ENCODE results near the gene GNAZ. TPM values are rescaled to one million over a fixed set of nuclear protein-coding genes. Genes with fewer than 3 reads are reported as not detected.

The GNAZ gene
- polyA plus RNA-seq, 1 donor (not counting 4 experiments of a cell fraction or from before 2014, with no cell fraction given), result 0.03 TPM

GRCh38 chr22:23077627-23078461, 7.5 kb downstream of the GNAZ start:
- Histone ChIP-seq H4K20me1 (ENCODE audit: control insufficient read depth, extremely low read depth, insufficient read depth, low read length) (no peaks in the 10 kb centered on the region), H3K4me2 (ENCODE audit: control insufficient read depth, extremely low read depth, insufficient read depth, low read depth, low read length) (no peak overlapping the region), H3K4me1 (ENCODE audit: control insufficient read depth, extremely low read depth, insufficient read depth, low read length) (no peaks in the 10 kb centered on the region), H2AFZ (ENCODE audit: control insufficient read depth, low read length) (no peak overlapping the region), H3K27ac (ENCODE audit: control insufficient read depth, insufficient read depth, low read length) (no peak overlapping the region), H3K4me3 (ENCODE audit: control insufficient read depth in 2 of 3, extremely low read depth in 1 of 3, insufficient read depth in 2 of 3, low read depth in 1 of 3, low read length in 3 of 3) (no peak overlapping the region), H3K9me3 (ENCODE audit: control insufficient read depth, low read depth, low read length) (no peaks in the 10 kb centered on the region), H3K9me1 (ENCODE audit: control insufficient read depth, extremely low read depth, insufficient read depth, low read length) (no peaks in the 10 kb centered on the region), H3K36me3 (ENCODE audit: control insufficient read depth in 2 of 2, extremely low read depth in 1 of 2, insufficient read depth in 2 of 2, low read length in 2 of 2) (no peaks in the 10 kb centered on the region), H3K27me3 (ENCODE audit: control insufficient read depth, extremely low read depth, insufficient read depth, low read length) (peaks cover 11% of the 10 kb centered on the region), H3K9ac (ENCODE audit: control insufficient read depth, extremely low read depth, insufficient read depth, low read length) (no peak overlapping the region), H3K79me2 (ENCODE audit: control insufficient read depth, insufficient read depth, low read length) (no peaks in the 10 kb centered on the region)
- FAIRE-seq (no peak), DNase-seq (ENCODE audit: low read depth, low spot score) (no peak)
- no peak for TF ChIP-seq CTCF (optimal IDR thresholded peaks at IDR 0.05 in 1 of 3, IDR thresholded peaks at IDR 0.05 in 1 of 3, conservative IDR thresholded peaks at IDR 0.05 in 1 of 3; ENCODE audit: extremely low read depth in 1 of 3, insufficient read depth in 2 of 3, low read length in 3 of 3)
- TF ChIP-seq EZH2 (IDR thresholded peaks at IDR 0.05; ENCODE audit: low read length), result no peak
- dilution Hi-C loops (cut with MboI; ENCODE audit: extremely low pct_ligation_motif_present, low sequenced_read_pairs), result no loop called here

DNA sequence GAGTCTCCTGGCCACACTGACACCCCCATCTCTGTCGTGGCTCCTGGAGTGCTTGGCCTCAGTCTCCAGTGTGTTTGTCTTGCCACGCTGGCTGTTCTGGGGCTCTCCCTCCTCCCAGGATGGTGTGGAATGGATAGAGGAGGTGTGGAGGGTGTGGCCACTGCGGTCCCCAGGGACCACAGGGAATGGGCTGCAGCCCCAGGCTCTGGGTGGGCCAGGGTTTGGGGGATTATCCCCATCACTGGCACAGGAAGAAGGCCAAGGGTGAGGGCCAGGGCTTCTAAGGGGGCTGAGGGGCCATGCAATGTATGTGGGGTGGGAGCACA, 8.1 kb downstream of the GNAZ start:
- Histone ChIP-seq H3K9ac (ENCODE audit: control insufficient read depth, extremely low read depth, insufficient read depth, low read length) (no peak overlapping the region), H3K4me1 (ENCODE audit: control insufficient read depth, extremely low read depth, insufficient read depth, low read length) (no peaks in the 10 kb centered on the region), H3K79me2 (ENCODE audit: control insufficient read depth, insufficient read depth, low read length) (no peaks in the 10 kb centered on the region), H4K20me1 (ENCODE audit: control insufficient read depth, extremely low read depth, insufficient read depth, low read length) (no peaks in the 10 kb centered on the region), H3K27me3 (ENCODE audit: control insufficient read depth, extremely low read depth, insufficient read depth, low read length) (peaks cover 8% of the 10 kb centered on the region), H3K4me2 (ENCODE audit: control insufficient read depth, extremely low read depth, insufficient read depth, low read depth, low read length) (no peak overlapping the region), H3K9me3 (ENCODE audit: control insufficient read depth, low read depth, low read length) (no peaks in the 10 kb centered on the region), H3K9me1 (ENCODE audit: control insufficient read depth, extremely low read depth, insufficient read depth, low read length) (no peaks in the 10 kb centered on the region), H2AFZ (ENCODE audit: control insufficient read depth, low read length) (no peak overlapping the region), H3K27ac (ENCODE audit: control insufficient read depth, insufficient read depth, low read length) (no peak overlapping the region), H3K36me3 (ENCODE audit: control insufficient read depth in 2 of 2, extremely low read depth in 1 of 2, insufficient read depth in 2 of 2, low read length in 2 of 2) (no peaks in the 10 kb centered on the region), H3K4me3 (ENCODE audit: control insufficient read depth in 2 of 3, extremely low read depth in 1 of 3, insufficient read depth in 2 of 3, low read depth in 1 of 3, low read length in 3 of 3) (no peak overlapping the region)
- TF ChIP-seq EZH2 (IDR thresholded peaks at IDR 0.05; ENCODE audit: low read length), result no peak
- no peak for TF ChIP-seq CTCF (optimal IDR thresholded peaks at IDR 0.05 in 1 of 3, IDR thresholded peaks at IDR 0.05 in 1 of 3, conservative IDR thresholded peaks at IDR 0.05 in 1 of 3; ENCODE audit: extremely low read depth in 1 of 3, insufficient read depth in 2 of 3, low read length in 3 of 3)
- no peak for DNase-seq (ENCODE audit: low read depth, low spot score)
- dilution Hi-C loops (cut with MboI; ENCODE audit: extremely low pct_ligation_motif_present, low sequenced_read_pairs), result no loop called here
- no peak for FAIRE-seq

Data from keratinocyte (primary cell).